GM12878 (cell line): ENCODE data around the gene SORCS2. TPM values are rescaled to one million over a fixed set of nuclear protein-coding genes. Genes with fewer than 3 reads are reported as not detected.

Source experiments
- ATAC-seq: fragments of 200-7000 bp; cut with Tn5 transposase; 3 replicates; pipeline ENCODE4 v1.9.1; 2020; ENCODE audit warnings: mild to moderate bottlenecking, moderate library complexity
- BruUV-seq: library from RNA; stranded (reverse); fragments of 400-500 nt; replicated peaks from 2 replicates; lab custom pipeline; 2021; lab: Mats Ljungman, UMichigan
- CTCF ChIA-PET: fragments of 300-600 bp; sonication (Branson Sonifier 250); formaldehyde crosslinking; extraction: SDS; loops from one replicate; lab custom pipeline; 2021; ENCODE audit warnings: inconsistent platforms; lab: Yijun Ruan, JAX
- POLR2A ChIA-PET: fragments of 350-600 bp; formaldehyde crosslinking; extraction: SDS; loops from one replicate; lab custom pipeline; 2021; ENCODE audit warnings: inconsistent platforms; lab: Charles Lee
- RAD21 ChIA-PET: fragments of 300-600 bp; sonication (Branson Sonifier 250); formaldehyde crosslinking; loops from one replicate; lab custom pipeline; 2023; ENCODE audit warnings: antibody characterized with exemption; ENCODE audit not compliant: unreplicated experiment; lab: Charles Lee
- SMC1A ChIA-PET: fragments of 300-600 bp; sonication (Branson Sonifier 250); formaldehyde crosslinking; loops from one replicate; lab custom pipeline; 2023; ENCODE audit not compliant: unreplicated experiment, uncharacterized antibody; lab: Charles Lee
- DNase-seq: peaks from one replicate; pipeline ENCODE4 v3.0.0-alpha.2; 2011; ENCODE audit warnings: low read depth, low spot score
- FAIRE-seq: peaks from 3 replicates; lab custom pipeline; 2011; peaks lifted over from hg19 to GRCh38; lab: Jason Lieb, UNC
- H2AFZ ChIP-seq: 2 replicates; pipeline ENCODE4 v1.6.0; 2011; ENCODE audit warnings: low read depth, low read length, control low read depth; ENCODE audit not compliant: control insufficient read depth
- H3K27ac ChIP-seq: 2 replicates; pipeline ENCODE4 v1.5.1; 2011; ENCODE audit warnings: control low read depth; ENCODE audit not compliant: control insufficient read depth, insufficient read depth
- H3K27me3 ChIP-seq, 2 experiments: replicated peaks in 1 of 2; 2 replicates each; pipeline versions ENCODE4 v1.6.0 to v1.6.1; 2011; ENCODE audit warnings: low read length in 1 of 2; ENCODE audit not compliant: control insufficient read depth in 2 of 2, insufficient read depth in 2 of 2
- H3K36me3 ChIP-seq, 2 experiments: 2 replicates each; pipeline ENCODE4 v1.5.1; 2011; ENCODE audit warnings: low read length in 1 of 2; ENCODE audit not compliant: control insufficient read depth in 2 of 2, insufficient read depth in 2 of 2
- H3K4me1 ChIP-seq: 2 replicates; pipeline ENCODE4 v1.6.1; 2011; ENCODE audit warnings: mild to moderate bottlenecking, low read length, moderate library complexity, mixed read lengths; ENCODE audit not compliant: control insufficient read depth, insufficient read depth
- H3K4me2 ChIP-seq: 2 replicates; pipeline ENCODE4 v1.6.0; 2011; ENCODE audit warnings: control low read depth; ENCODE audit not compliant: control insufficient read depth, insufficient read depth
- H3K4me3 ChIP-seq: fragments of 200-600 bp; sonication (generic); 2 replicates; pipeline ENCODE4 v1.5.1; 2016
- H3K79me2 ChIP-seq: 2 replicates; pipeline ENCODE4 v1.6.0; 2011; ENCODE audit warnings: low read length; ENCODE audit not compliant: control insufficient read depth, insufficient read depth
- H3K9ac ChIP-seq: 2 replicates; pipeline ENCODE4 v1.8.0; 2011; ENCODE audit warnings: low read length, control low read depth, mixed read lengths; ENCODE audit not compliant: control insufficient read depth, insufficient read depth
- H3K9me3 ChIP-seq: replicated peaks from 3 replicates; pipeline ENCODE4 v1.5.1; 2011; ENCODE audit warnings: mild to moderate bottlenecking, low read length; ENCODE audit not compliant: control insufficient read depth, insufficient read depth
- H4K20me1 ChIP-seq: 2 replicates; pipeline ENCODE4 v1.6.0; 2011; ENCODE audit not compliant: control insufficient read depth, insufficient read depth
- KDM1A ChIP-seq: fragments of 200-600 bp; sonication (generic); IDR thresholded peaks from 2 replicates; pipeline ENCODE4 v1.6.1; 2016; ENCODE audit warnings: borderline replicate concordance
- MLLT1 ChIP-seq: fragments of 450-650 bp; IDR thresholded peaks from 2 replicates; pipeline ENCODE4 v1.6.1; 2016; ENCODE audit warnings: mild to moderate bottlenecking
- PKNOX1 ChIP-seq: fragments of 450-650 bp; IDR thresholded peaks from 2 replicates; pipeline ENCODE4 v1.6.1; 2016; ENCODE audit warnings: mild to moderate bottlenecking
- TCF7 ChIP-seq: IDR thresholded peaks from 2 replicates; pipeline ENCODE4 v1.6.1; 2014; ENCODE audit warnings: antibody characterized with exemption, borderline replicate concordance
- WGBS: methylation state at CpG from one replicate; pipeline ENCODE4 v1.1.6; 2016; ENCODE audit warnings: low lambda C conversion rate; ENCODE audit not compliant: insufficient replicate concordance, insufficient coverage; ENCODE audit errors: missing lambda C conversion rate; 5-methylcytosine and 5-hydroxymethylcytosine counted together
- in situ Hi-C: fragments of 300-500 bp; cut with MboI; formaldehyde crosslinking; loops from 9 replicates; pipeline ENCODE4 v1.14.3; 2018; ENCODE audit warnings: mixed read lengths
- intact Hi-C: fragments of 100-400 bp; cut with micrococcal nuclease; formaldehyde crosslinking; loops from one replicate; pipeline ENCODE4 v1.14.2; 2022; ENCODE audit not compliant: unreplicated experiment
- polyA plus RNA-seq, 11 experiments: library from polyadenylated mRNA; depleted of rRNA in 4 of 11; unstranded in 6 of 11; stranded (reverse) in 5 of 11; fragments of >200 nt; fragmentation: Nextera tagmentation in 4 of 11; fragmentation: Illumina TruSeq in 1 of 11; extraction: Ambion mirVana in 4 of 11; extraction: Trizol in 1 of 11; gene quantifications; 1 replicate in 1 of 11; 2 replicates in 10 of 11; pipeline versions ENCODE4 v1.2.1 to v1.2.3, GENCODE V29; 2011 to 2016; ENCODE audit warnings: inconsistent platforms in 2 of 11, missing spikeins in 2 of 11, low read depth in 1 of 11
- total RNA-seq, 4 experiments: library from RNA; depleted of rRNA in 3 of 4; stranded (reverse); fragments of >200 nt in 3 of 4; fragmentation: Illumina TruSeq in 1 of 4; extraction: Trizol in 1 of 4; gene quantifications; 2 replicates each; pipeline versions ENCODE4 v1.2.1 to v1.2.3, GENCODE V29; 2013 to 2021
- TF ChIP-seq, protein P1 (sequence below): fragments of 450-650 bp; formaldehyde crosslinking; IDR thresholded peaks from 2 replicates; pipeline ENCODE4 v1.4.0; 2022; ENCODE audit warnings: mild to moderate bottlenecking, moderate library complexity

SORCS2 gene
- total and polyA plus RNA-seq, 10 of the 15 experiments (the other 5 are each of a cell fraction or from before 2014, with no cell fraction given) = 0.01 to 0.15 (median 0.05) TPM; not detected in 5

DNA sequence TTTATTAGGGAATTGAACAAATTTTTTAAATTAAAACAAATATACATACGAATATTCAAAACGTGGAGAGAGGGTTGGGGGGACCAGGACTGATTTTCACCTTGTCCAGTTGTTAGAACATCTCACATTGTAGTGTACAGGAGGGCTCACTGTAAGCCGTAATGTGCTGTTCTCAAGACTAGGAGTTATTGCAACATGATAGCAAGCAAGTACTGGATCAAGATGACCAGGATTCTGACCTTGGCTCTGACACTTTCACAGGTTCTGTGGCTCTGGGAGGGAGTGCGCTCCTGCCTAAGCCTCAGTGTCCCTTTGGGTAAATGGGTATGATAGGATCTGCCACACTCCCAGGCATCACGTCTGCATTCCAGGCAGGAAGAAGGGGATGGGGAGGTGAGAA, 59.0 kb downstream of the SORCS2 start (continued):
- TF ChIP-seq, protein P1, sequence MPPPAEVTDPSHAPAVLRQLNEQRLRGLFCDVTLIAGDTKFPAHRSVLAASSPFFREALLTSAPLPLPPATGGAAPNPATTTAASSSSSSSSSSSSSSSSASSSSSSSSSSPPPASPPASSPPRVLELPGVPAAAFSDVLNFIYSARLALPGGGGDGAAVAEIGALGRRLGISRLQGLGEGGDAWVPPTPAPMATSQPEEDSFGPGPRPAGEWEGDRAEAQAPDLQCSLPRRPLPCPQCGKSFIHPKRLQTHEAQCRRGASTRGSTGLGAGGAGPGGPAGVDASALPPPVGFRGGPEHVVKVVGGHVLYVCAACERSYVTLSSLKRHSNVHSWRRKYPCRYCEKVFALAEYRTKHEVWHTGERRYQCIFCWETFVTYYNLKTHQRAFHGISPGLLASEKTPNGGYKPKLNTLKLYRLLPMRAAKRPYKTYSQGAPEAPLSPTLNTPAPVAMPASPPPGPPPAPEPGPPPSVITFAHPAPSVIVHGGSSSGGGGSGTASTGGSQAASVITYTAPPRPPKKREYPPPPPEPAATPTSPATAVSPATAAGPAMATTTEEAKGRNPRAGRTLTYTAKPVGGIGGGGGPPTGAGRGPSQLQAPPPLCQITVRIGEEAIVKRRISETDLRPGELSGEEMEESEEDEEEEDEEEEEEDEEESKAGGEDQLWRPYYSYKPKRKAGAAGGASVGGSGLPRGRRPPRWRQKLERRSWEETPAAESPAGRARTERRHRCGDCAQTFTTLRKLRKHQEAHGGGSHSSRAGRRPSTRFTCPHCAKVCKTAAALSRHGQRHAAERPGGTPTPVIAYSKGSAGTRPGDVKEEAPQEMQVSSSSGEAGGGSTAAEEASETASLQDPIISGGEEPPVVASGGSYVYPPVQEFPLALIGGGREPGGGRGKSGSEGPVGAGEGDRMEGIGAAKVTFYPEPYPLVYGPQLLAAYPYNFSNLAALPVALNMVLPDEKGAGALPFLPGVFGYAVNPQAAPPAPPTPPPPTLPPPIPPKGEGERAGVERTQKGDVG (CRISPR knock-in tag) = no peak
- TF ChIP-seq KDM1A (no peak), TCF7 (no peak), PKNOX1 (no peak)

GRCh38 chr4:7252051-7252450, 59.7 kb downstream of the SORCS2 start:
- BruUV-seq = no TSS peak

More at GRCh38 chr4:7252051-7252450, 59.7 kb downstream of the SORCS2 start:
- ATAC-seq (no peak), DNase-seq (no peak), FAIRE-seq (no peak)
- no peaks in the 10 kb centered on the region for H3K79me2 ChIP-seq
- no peaks in the 10 kb centered on the region for H4K20me1 ChIP-seq
- 27% methylated on average over 7 of the region's 7 CpGs for WGBS
- no peak overlapping the region for H3K4me2 ChIP-seq
- H3K27ac ChIP-seq = no peak overlapping the region
- H2AFZ ChIP-seq = no peak overlapping the region
- in situ Hi-C loops (no loop called here), intact Hi-C loops (no loop called here)
- POLR2A ChIA-PET = no interaction called here
- no peaks in the 10 kb centered on the region; the same call in 2 of the 3 replicates for H3K9me3 ChIP-seq
- RAD21 ChIA-PET = no interaction called here
- no peaks in the 10 kb centered on the region for H3K36me3 ChIP-seq
- SMC1A ChIA-PET = no interaction called here
- H3K9ac ChIP-seq = no peak overlapping the region
- H3K4me3 ChIP-seq = no peak overlapping the region
- no peaks in the 10 kb centered on the region for H3K27me3 ChIP-seq
- CTCF ChIA-PET = no interaction called here
- peaks cover 7% of the 10 kb centered on the region; the same call in 1 of the 2 replicates for H3K4me1 ChIP-seq
- TF ChIP-seq MLLT1 = no peak
